ENCODE measurements around the gene GNA15. TPM values are rescaled to one million over a fixed set of nuclear protein-coding genes. Genes with fewer than 3 reads are reported as not detected.

Gene GNA15
- total RNA-seq, 6 experiments from 2014 or later, result 0.31 to 3.9 (median 0.83) TPM

GRCh38 chr19:3110126-3110825 lies 25.6 kb upstream of the GNA15 start:
- Histone ChIP-seq H3K4me3 (no peak overlapping the region), H3K9me3 (no peaks in the 10 kb centered on the region), H3K27ac (no peak overlapping the region), H3K4me1 (no peaks in the 10 kb centered on the region), H3K27me3 (no peaks in the 10 kb centered on the region), H3K36me3 (peaks cover 0 to 4% (median 0%) of the 10 kb centered on the region in 4 donors)
- TF ChIP-seq CTCF (IDR thresholded peaks at IDR 0.05) (no peak), POLR2A (IDR thresholded peaks at IDR 0.05) (no peak)
- DNase-seq, result peak in 1 of 3 donors; percentile 46
- intact Hi-C loops (cut with DNase I), result no loop called here
- 93% methylated on average over 19 of the region's 37 CpGs for WGBS (ENCODE audit: insufficient coverage, low coverage, low lambda C conversion rate, missing lambda C conversion rate)
- ATAC-seq, result no peak

- H3K27me3 ChIP-seq, result no peaks in the 10 kb centered on the region
- 95% methylated on average over 8 of the region's 17 CpGs for WGBS (ENCODE audit: insufficient coverage, low coverage, low lambda C conversion rate, missing lambda C conversion rate)
- intact Hi-C loops (cut with DNase I), result no loop called here
- no peak overlapping the region for H3K27ac ChIP-seq
- no peaks in the 10 kb centered on the region for H3K4me1 ChIP-seq
- TF ChIP-seq POLR2A (IDR thresholded peaks at IDR 0.05), result no peak
- TF ChIP-seq CTCF (IDR thresholded peaks at IDR 0.05), result no peak
- H3K36me3 ChIP-seq, result peaks cover 0 to 4% (median 0%) of the 10 kb centered on the region in 4 donors
- no peak for ATAC-seq
- H3K4me3 ChIP-seq, result no peak overlapping the region
- DNase-seq, result peak in 1 of 3 donors; percentile 15
- H3K9me3 ChIP-seq, result no peaks in the 10 kb centered on the region
Observed at GRCh38 chr19:3111586-3112247, 24.1 kb upstream of the GNA15 start.

GRCh38 chr19:3112375-3113099 lies 23.3 kb upstream of the GNA15 start:
- Histone ChIP-seq H3K9me3 (no peaks in the 10 kb centered on the region), H3K4me3 (no peak overlapping the region), H3K27ac (no peak overlapping the region), H3K36me3 (peaks cover 0 to 5% (median 0%) of the 10 kb centered on the region in 4 donors), H3K4me1 (no peaks in the 10 kb centered on the region), H3K27me3 (no peaks in the 10 kb centered on the region)
- intact Hi-C loops (cut with DNase I), result no loop called here
- DNase-seq (peak in 1 of 3 donors; percentile 50), ATAC-seq (no peak)
- 76% methylated on average over 11 of the region's 38 CpGs for WGBS (ENCODE audit: insufficient coverage, low coverage, low lambda C conversion rate, missing lambda C conversion rate)
- TF ChIP-seq POLR2A (IDR thresholded peaks at IDR 0.05) (no peak), CTCF (IDR thresholded peaks at IDR 0.05) (no peak)

GRCh38 chr19:3113100-3114017 lies 22.5 kb upstream of the GNA15 start:
- Histone ChIP-seq H3K4me3 (no peak overlapping the region), H3K4me1 (no peaks in the 10 kb centered on the region), H3K9me3 (no peaks in the 10 kb centered on the region), H3K27ac (no peak overlapping the region), H3K27me3 (no peaks in the 10 kb centered on the region), H3K36me3 (peaks cover 0 to 13% (median 2%) of the 10 kb centered on the region in 4 donors)
- intact Hi-C loops (cut with DNase I), result no loop called here
- TF ChIP-seq CTCF (IDR thresholded peaks at IDR 0.05) (no peak), POLR2A (IDR thresholded peaks at IDR 0.05) (no peak)
- DNase-seq (no peak), ATAC-seq (no peak)
- 82% methylated on average over 14 of the region's 59 CpGs for WGBS (ENCODE audit: insufficient coverage, low coverage, low lambda C conversion rate, missing lambda C conversion rate)
